Activated T-cell treated with anti-CD3 and anti-CD28 coated beads, Interleukin-2, amount 50 U/mL, for 48 hours (primary cell): ENCODE data around the gene SUSD6.
A peak's percentile ranks its signal among the peaks of the same experiment; 100 is the strongest.
"Not testable (repeated sequence)": the region's sequence is repeated elsewhere in the genome, so short reads cannot be mapped to it uniquely, and the experiment has no call there.

ENCODE experiments used
- DNase-seq, 2 experiments: peaks; one replicate each; pipeline ENCODE4 v3.0.0-alpha.2; 2020

Gene SUSD6

GRCh38 chr14:69715725-69716477 lies 104.5 kb downstream of the SUSD6 start:
- no peak for DNase-seq

- DNase-seq: peak in 1 of 2 experiments; percentile 59
These were observed 105.2 kb downstream of the SUSD6 start for GRCh38 chr14:69716478-69717187.

- not testable (repeated sequence) for DNase-seq
These were observed 107.2 kb downstream of the SUSD6 start for GRCh38 chr14:69718614-69719013.

DNA sequence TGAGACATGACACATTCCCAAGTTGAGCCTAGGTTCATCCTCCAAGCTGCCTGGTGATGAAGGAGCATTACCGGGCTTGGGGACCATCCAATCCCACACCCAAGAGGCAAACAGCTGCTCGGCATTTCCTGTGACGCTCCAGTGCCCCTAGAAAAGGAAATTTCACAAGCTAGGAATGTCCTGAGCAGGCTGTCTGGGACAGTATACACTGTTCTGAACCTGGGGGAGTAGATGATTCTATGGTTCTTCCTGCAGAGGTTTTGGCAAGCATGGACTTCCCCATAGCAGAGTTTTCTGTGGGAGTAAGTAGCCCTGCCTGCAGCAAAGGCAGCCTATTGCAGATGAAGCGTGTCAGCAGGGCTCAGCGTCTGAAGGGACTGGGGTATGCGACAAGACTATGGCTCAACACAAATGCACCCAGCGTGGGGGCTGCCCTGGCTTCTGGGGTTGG lies 108.1 kb downstream of the SUSD6 start:
- no peak for DNase-seq

GRCh38 chr14:69720912-69721311 lies 109.5 kb downstream of the SUSD6 start:
- DNase-seq: no peak

GRCh38 chr14:69726761-69727511 lies 115.5 kb downstream of the SUSD6 start:
- peak; percentile 92 to 95 for DNase-seq

- no peak for DNase-seq
These were observed 116.5 kb downstream of the SUSD6 start for GRCh38 chr14:69727860-69728259.

GRCh38 chr14:69731919-69732598 lies 120.7 kb downstream of the SUSD6 start:
- not testable (repeated sequence) for DNase-seq

- DNase-seq: not testable (repeated sequence)
These were observed 125.0 kb downstream of the SUSD6 start for GRCh38 chr14:69736405-69736804.

GRCh38 chr14:69741055-69741454 lies 129.7 kb downstream of the SUSD6 start:
- no peak for DNase-seq

- no peak for DNase-seq
These were observed 138.6 kb downstream of the SUSD6 start for GRCh38 chr14:69749956-69750355.

- no peak for DNase-seq
These were observed 139.1 kb downstream of the SUSD6 start for GRCh38 chr14:69750495-69750894.

DNA sequence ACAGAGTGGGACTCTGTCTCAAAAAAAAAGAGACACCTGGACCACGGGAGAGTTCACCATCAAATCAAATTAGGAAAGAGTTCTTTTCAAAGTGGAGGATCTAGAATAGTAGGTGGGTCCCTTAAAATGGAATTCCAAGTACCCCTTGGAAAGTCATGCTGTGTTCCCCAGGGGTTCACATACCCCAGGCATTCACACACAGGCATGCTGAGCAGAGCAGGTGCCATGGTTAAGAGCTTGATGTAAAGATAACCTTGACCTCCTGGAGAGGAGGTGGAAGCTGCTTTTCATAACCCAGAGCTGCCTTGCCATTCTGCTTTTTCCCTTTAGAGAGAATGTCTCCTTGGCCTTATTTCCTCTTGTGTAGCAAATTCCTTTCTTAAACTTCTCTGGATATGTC lies 141.4 kb downstream of the SUSD6 start:
- no peak for DNase-seq

DNA sequence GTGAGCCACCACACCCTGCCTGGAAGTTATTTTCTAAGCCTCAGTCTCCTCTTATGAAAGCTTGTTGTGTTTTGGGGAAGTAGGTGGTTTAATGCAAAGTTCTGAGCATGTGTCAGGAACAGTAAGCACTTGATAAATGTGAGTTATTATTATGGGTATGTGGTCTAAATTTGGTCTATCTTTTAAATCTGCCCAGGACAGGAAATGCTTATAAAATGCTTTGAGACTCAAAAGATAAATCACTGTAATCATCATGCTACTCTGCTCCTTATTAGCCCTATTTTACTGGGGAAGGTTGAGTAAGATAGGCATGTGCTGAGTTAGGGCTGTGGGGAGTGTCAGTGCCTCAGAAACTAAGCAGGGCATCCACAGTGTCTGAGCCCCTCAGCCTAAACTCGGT lies 142.5 kb downstream of the SUSD6 start:
- no peak for DNase-seq

DNA sequence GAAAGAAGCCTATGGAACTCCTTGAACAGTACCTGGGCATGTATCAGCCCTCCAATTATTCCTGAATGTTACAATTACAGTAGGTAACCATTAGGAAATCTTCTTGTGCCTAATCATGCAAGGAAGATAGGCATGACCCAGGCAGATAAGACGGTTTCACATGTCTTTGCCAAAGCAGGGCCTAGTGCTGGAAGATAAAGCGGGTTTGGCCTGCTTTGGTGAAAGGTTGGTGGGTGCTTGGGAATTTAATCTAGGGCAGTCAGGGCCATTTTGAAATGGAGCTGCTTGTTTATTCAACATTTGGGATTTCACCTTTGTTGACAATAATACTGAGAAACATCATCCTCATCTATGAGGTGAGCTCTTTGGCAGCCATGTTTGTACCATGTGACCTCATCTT lies 143.1 kb downstream of the SUSD6 start:
- DNase-seq: no peak

GRCh38 chr14:69755296-69755695 lies 143.9 kb downstream of the SUSD6 start:
- no peak for DNase-seq

- no peak for DNase-seq
These were observed 144.4 kb downstream of the SUSD6 start for GRCh38 chr14:69755784-69756183.

DNA sequence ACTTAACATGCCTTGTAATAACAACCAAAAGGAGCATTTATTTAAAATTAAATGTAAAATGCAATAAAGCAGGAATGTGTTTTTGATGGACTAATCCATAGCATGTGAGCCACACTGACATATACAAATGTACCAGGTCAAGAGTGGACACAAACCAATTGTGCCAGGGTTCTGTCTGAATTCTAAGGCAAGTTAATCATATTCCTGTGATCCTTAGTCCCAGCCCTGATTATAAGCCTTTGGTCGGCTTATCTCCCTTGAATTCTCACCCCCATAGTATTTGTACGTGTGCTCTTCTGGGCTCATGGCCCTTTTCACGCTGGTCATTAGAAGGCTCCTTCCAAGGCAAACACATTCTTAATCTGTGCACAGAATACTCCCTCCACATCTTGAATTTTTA lies 144.9 kb downstream of the SUSD6 start:
- DNase-seq: no peak

- DNase-seq: no peak
These were observed 149.4 kb downstream of the SUSD6 start for GRCh38 chr14:69760810-69761209.

GRCh38 chr14:69763761-69764510 lies 152.5 kb downstream of the SUSD6 start:
- peak; percentile 46 to 56 for DNase-seq
